CD14-positive monocyte (primary cell): ENCODE data around the gene TBL3. TPM values are rescaled to one million over a fixed set of nuclear protein-coding genes. Genes with fewer than 3 reads are reported as not detected.
"Not testable (repeated sequence)": the region's sequence is repeated elsewhere in the genome, so short reads cannot be mapped to it uniquely, and the experiment has no call there.

Experiments used
- DNase-seq, 3 donors: peaks; one replicate each; pipeline ENCODE4 v3.0.0-alpha.2; 2011 to 2022
- H2AFZ ChIP-seq: 2 replicates; pipeline ENCODE4 v1.6.0; 2012; ENCODE audit warnings: mild to moderate bottlenecking, low read depth, low read length, inconsistent platforms; ENCODE audit not compliant: insufficient read depth, poor library complexity, severe bottlenecking
- H3K27ac ChIP-seq, 2 donors: 1 replicate in 1 of 2; 2 replicates in 1 of 2; pipeline ENCODE4 v1.5.1; 2012 to 2013; ENCODE audit warnings: low read length in 2 of 2, control low read depth in 1 of 2, inconsistent platforms in 1 of 2, low read depth in 1 of 2, mild to moderate bottlenecking in 1 of 2
- H3K27me3 ChIP-seq, 2 donors: one replicate each; pipeline versions ENCODE4 v1.6.0 to v1.6.1; 2011 to 2013; ENCODE audit warnings: low read length in 2 of 2; ENCODE audit not compliant: control insufficient read depth in 2 of 2, insufficient read depth in 2 of 2
- H3K36me3 ChIP-seq, 2 donors: replicated peaks in 1 of 2; 1 replicate in 1 of 2; 2 replicates in 1 of 2; pipeline versions ENCODE4 v1.5.1 to v1.6.1; 2012 to 2013; ENCODE audit warnings: low read length in 2 of 2, control low read depth in 1 of 2, inconsistent platforms in 1 of 2, mild to moderate bottlenecking in 1 of 2; ENCODE audit not compliant: insufficient read depth in 2 of 2, control insufficient read depth in 1 of 2
- H3K4me1 ChIP-seq, 2 donors: 1 replicate in 1 of 2; 2 replicates in 1 of 2; pipeline versions ENCODE4 v1.5.1 to v1.6.1; 2012 to 2013; ENCODE audit warnings: low read length in 2 of 2, control low read depth in 1 of 2, inconsistent platforms in 1 of 2, mild to moderate bottlenecking in 1 of 2, moderate library complexity in 1 of 2; ENCODE audit not compliant: insufficient read depth in 2 of 2, control insufficient read depth in 1 of 2
- H3K4me2 ChIP-seq: replicated peaks from 2 replicates; pipeline ENCODE3; 2012; ENCODE audit warnings: low read length, moderate library complexity, mild to moderate bottlenecking; ENCODE audit not compliant: poor library complexity, severe bottlenecking; ENCODE audit errors: extremely low read depth
- H3K4me3 ChIP-seq, 3 experiments: fragments of 200-600 bp in 1 of 3; sonication (generic) in 1 of 3; replicated peaks in 1 of 3; 1 replicate in 2 of 3; 2 replicates in 1 of 3; pipeline ENCODE4 v1.5.1; 2011 to 2013; ENCODE audit warnings: low read length in 3 of 3, mild to moderate bottlenecking in 3 of 3, control low read depth in 2 of 3, low read depth in 2 of 3, inconsistent platforms in 1 of 3, moderate library complexity in 1 of 3
- H3K79me2 ChIP-seq: 2 replicates; pipeline ENCODE4 v1.6.0; 2012; ENCODE audit warnings: mild to moderate bottlenecking, control low read depth, inconsistent platforms, low read length, moderate library complexity; ENCODE audit not compliant: insufficient read depth
- H3K9ac ChIP-seq: 2 replicates; pipeline ENCODE4 v1.6.0; 2017; ENCODE audit warnings: low read length, mild to moderate bottlenecking; ENCODE audit not compliant: insufficient read depth, poor library complexity, severe bottlenecking
- H3K9me3 ChIP-seq, 2 donors: replicated peaks in 1 of 2; 1 replicate in 1 of 2; 2 replicates in 1 of 2; pipeline versions ENCODE4 v1.5.1 to v1.6.1; 2012 to 2013; ENCODE audit warnings: low read length in 2 of 2, control low read depth in 1 of 2; ENCODE audit not compliant: control insufficient read depth in 1 of 2, insufficient read depth in 1 of 2
- H4K20me1 ChIP-seq: 2 replicates; pipeline ENCODE4 v1.6.0; 2012; ENCODE audit warnings: mild to moderate bottlenecking, low read length, control low read depth, moderate library complexity; ENCODE audit not compliant: insufficient read depth
- H3K27ac Mint-ChIP-seq, 7 donors: one replicate each; pipeline ENCODE4 v1.8.0; 2020; ENCODE audit warnings: mild to moderate bottlenecking in 7 of 7, mixed read lengths in 7 of 7, moderate library complexity in 6 of 7, inconsistent platforms in 2 of 7
- H3K27me3 Mint-ChIP-seq, 3 donors: one replicate each; pipeline ENCODE4 v1.8.0; 2021 to 2022; ENCODE audit warnings: low read depth in 3 of 3, mild to moderate bottlenecking in 3 of 3, mixed read lengths in 3 of 3, moderate library complexity in 3 of 3, inconsistent platforms in 1 of 3
- H3K36me3 Mint-ChIP-seq, 2 donors: one replicate each; pipeline ENCODE4 v1.8.0; 2020; ENCODE audit warnings: mixed read lengths in 2 of 2, inconsistent platforms in 1 of 2, mild to moderate bottlenecking in 1 of 2
- H3K4me1 Mint-ChIP-seq: one replicate; pipeline ENCODE4 v1.8.0; 2020; ENCODE audit warnings: mild to moderate bottlenecking, mixed read lengths
- H3K4me3 Mint-ChIP-seq, 2 donors: one replicate each; pipeline ENCODE4 v1.8.0; 2020; ENCODE audit warnings: mild to moderate bottlenecking in 2 of 2, mixed read lengths in 2 of 2, moderate library complexity in 1 of 2
- H3K9me3 Mint-ChIP-seq, 7 donors: one replicate each; pipeline ENCODE4 v1.8.0; 2020 to 2022; ENCODE audit warnings: mixed read lengths in 7 of 7, mild to moderate bottlenecking in 6 of 7, moderate library complexity in 6 of 7, inconsistent platforms in 2 of 7
- CTCF ChIP-seq: fragments of 200-600 bp; IDR thresholded peaks from one replicate; pipeline ENCODE4 v1.8.0; 2022; ENCODE audit warnings: antibody characterized with exemption, mild to moderate bottlenecking
- WGBS: methylation state at CpG from one replicate; pipeline ENCODE4 v1.1.5; 2013; ENCODE audit warnings: missing lambda C conversion rate; ENCODE audit not compliant: insufficient coverage; 5-methylcytosine and 5-hydroxymethylcytosine counted together
- intact Hi-C, 2 donors: fragments of 100-400 bp; cut with micrococcal nuclease; formaldehyde crosslinking; loops; one replicate each; pipeline versions ENCODE4 v1.15.0 to v1.15.1; 2023
- polyA plus RNA-seq, 3 donors: library from polyadenylated mRNA; depleted of rRNA in 1 of 3; unstranded in 2 of 3; stranded (reverse) in 1 of 3; fragments of 300-500 nt in 2 of 3; fragments of >200 nt in 1 of 3; fragmentation: Illumina TruSeq in 2 of 3; gene quantifications; 1 replicate in 2 of 3; 2 replicates in 1 of 3; pipeline ENCODE4 v1.2.3, GENCODE V29; 2012 to 2021

Gene TBL3
- polyA plus RNA-seq, 3 donors = 33.9 to 37.8 (median 36.0) TPM

- no peak overlapping the region for H3K4me3 Mint-ChIP-seq
- H3K36me3 Mint-ChIP-seq = peaks cover 24 to 30% of the 10 kb centered on the region in 2 donors
- H3K9ac ChIP-seq = no peak overlapping the region
- H3K27ac Mint-ChIP-seq = no peak overlapping the region
- WGBS = 44% methylated on average over 1 of the region's 6 CpGs
- TF ChIP-seq CTCF = no peak
- peaks cover 35% of the 10 kb centered on the region for H4K20me1 ChIP-seq
- peaks cover 39 to 53% of the 10 kb centered on the region in 2 donors for H3K4me1 ChIP-seq
- no peaks in the 10 kb centered on the region for H3K9me3 ChIP-seq
- H3K36me3 ChIP-seq = peaks cover 21% of the 10 kb centered on the region in 2 donors
- H3K27me3 ChIP-seq = no peaks in the 10 kb centered on the region
- H3K79me2 ChIP-seq = peaks cover 52% of the 10 kb centered on the region
- H3K27ac ChIP-seq = no peak overlapping the region
- intact Hi-C loops = no loop called here
- no peak overlapping the region for H2AFZ ChIP-seq
- no peak for DNase-seq
- peaks cover 45% of the 10 kb centered on the region for H3K4me1 Mint-ChIP-seq
- peaks cover 0 to 8% (median 0%) of the 10 kb centered on the region in 7 donors for H3K9me3 Mint-ChIP-seq
- H3K4me3 ChIP-seq = no peak overlapping the region
- peaks cover 5 to 22% (median 18%) of the 10 kb centered on the region in 3 donors for H3K27me3 Mint-ChIP-seq
- H3K4me2 ChIP-seq = no peak overlapping the region
These were observed 10.2 kb upstream of the TBL3 start for GRCh38 chr16:1961651-1962067.

GRCh38 chr16:1962161-1963153, 9.4 kb upstream of the TBL3 start:
- peak overlapping the region in 1 of 2 donors; percentile 66 for H3K4me3 Mint-ChIP-seq
- H3K79me2 ChIP-seq = peaks cover 52% of the 10 kb centered on the region
- H3K36me3 Mint-ChIP-seq = peaks cover 24 to 30% of the 10 kb centered on the region in 2 donors
- 85% methylated on average over 26 of the region's 37 CpGs for WGBS
- H3K27me3 ChIP-seq, H2AFZ ChIP-seq, H3K4me2 ChIP-seq, H3K27ac ChIP-seq, H3K9ac ChIP-seq, H3K9me3 ChIP-seq, intact Hi-C loops, DNase-seq, H3K9me3 Mint-ChIP-seq, H3K4me3 ChIP-seq: not testable (repeated sequence)
- peaks cover 35% of the 10 kb centered on the region for H4K20me1 ChIP-seq
- H3K4me1 Mint-ChIP-seq = peaks cover 45% of the 10 kb centered on the region
- H3K36me3 ChIP-seq = peaks cover 21% of the 10 kb centered on the region in 2 donors
- H3K27ac Mint-ChIP-seq = peak overlapping the region in 2 of 7 donors; percentile 66 to 71
- peaks cover 39 to 53% of the 10 kb centered on the region in 2 donors for H3K4me1 ChIP-seq
- peaks cover under 1 to 14% (median 11%) of the 10 kb centered on the region in 3 donors for H3K27me3 Mint-ChIP-seq
